HG03457 (cell line): ENCODE results near the gene CHRM2.

Source experiments
- ATAC-seq: cut with Tn5 transposase; IDR thresholded peaks from one replicate; pipeline ENCODE4 v1.9.1; 2021; ENCODE audit warnings: moderate number of reproducible peaks; ENCODE audit not compliant: unreplicated experiment

CHRM2 gene

GRCh38 chr7:137018468-137018867, 150.0 kb downstream of the CHRM2 start:
- ATAC-seq = no peak

- ATAC-seq = no peak
Observed at GRCh38 chr7:137020351-137020750, 151.9 kb downstream of the CHRM2 start.

GRCh38 chr7:137025469-137026175, 157.2 kb downstream of the CHRM2 start:
- no peak for ATAC-seq

- no peak for ATAC-seq
Observed at GRCh38 chr7:137026176-137026500, 157.7 kb downstream of the CHRM2 start.

GRCh38 chr7:137032436-137032835, 164.0 kb downstream of the CHRM2 start:
- no peak for ATAC-seq

- ATAC-seq = no peak
Observed at GRCh38 chr7:137036768-137037167, 168.3 kb downstream of the CHRM2 start.

GRCh38 chr7:137038706-137039105, 170.3 kb downstream of the CHRM2 start:
- ATAC-seq = no peak

GRCh38 chr7:137040745-137041144, 172.3 kb downstream of the CHRM2 start:
- no peak for ATAC-seq

- ATAC-seq = no peak
Observed at GRCh38 chr7:137045573-137045972, 177.1 kb downstream of the CHRM2 start.

- no peak for ATAC-seq
Observed at GRCh38 chr7:137069249-137069963, 201.0 kb downstream of the CHRM2 start.
